Activated CD8-positive, alpha-beta memory T cell treated with anti-CD3 and anti-CD28 coated beads for 36 hours (primary cell): Measurements from ENCODE around the gene ZNF616. TPM values are rescaled to one million over a fixed set of nuclear protein-coding genes. Genes with fewer than 3 reads are reported as not detected.

Experiments
- total RNA-seq, 2 experiments: library from RNA; stranded (reverse); gene quantifications; one replicate each; pipeline ENCODE4 v1.2.3, GENCODE V29; 2021

Gene ZNF616
- total RNA-seq, 2 experiments from 2014 or later, result 10.2 to 10.8 TPM

Other genes with a start within 250 kb of the ZNF616 start
- 1 to 10 TPM; 9.4 to 9.9 TPM for gene ZNF649, start 234.9 kb downstream of the ZNF616 start, total RNA-seq
- 1 to 10 TPM; 4.2 to 4.7 TPM for gene ZNF613, start 212.5 kb downstream of the ZNF616 start, total RNA-seq
- gene ZNF350, start 153.1 kb downstream of the ZNF616 start, total RNA-seq, result 1 to 10 TPM; 4.9 to 6.0 TPM
- 1 to 10 TPM; 5.5 to 5.7 TPM for gene ZNF615, start 131.7 kb downstream of the ZNF616 start, total RNA-seq
- 10 to 100 TPM; 10.6 to 13.1 TPM for gene ZNF614, start 111.6 kb downstream of the ZNF616 start, total RNA-seq
- gene ZNF432, start 91.1 kb downstream of the ZNF616 start, total RNA-seq, result 10 to 100 TPM; 10.9 to 13.9 TPM
- gene ZNF841, start 44.2 kb downstream of the ZNF616 start, total RNA-seq, result 10 to 100 TPM; 12.9 to 13.0 TPM
- gene ZNF836, start 31.7 kb upstream of the ZNF616 start, total RNA-seq, result 1 to 10 TPM; 7.2 to 9.4 TPM
- gene PPP2R1A, start 50.1 kb upstream of the ZNF616 start, total RNA-seq, result 100 to 1,000 TPM; 231 to 236 TPM
- gene ZNF766, start 129.6 kb upstream of the ZNF616 start, total RNA-seq, result 10 to 100 TPM; 18.5 to 21.8 TPM
- 1 to 10 TPM; 4.7 to 5.2 TPM for gene ZNF480, start 157.2 kb upstream of the ZNF616 start, total RNA-seq
- gene ZNF610, start 196.3 kb upstream of the ZNF616 start, total RNA-seq, result 1 to 10 TPM in 1 of 2 experiments, under 1 TPM in 1; 0.82 to 1.2 TPM
- 10 to 100 TPM; 12.5 to 14.0 TPM for gene ZNF880, start 230.0 kb upstream of the ZNF616 start, total RNA-seq